ENCODE data around the gene RNF31. TPM values are rescaled to one million over a fixed set of nuclear protein-coding genes. Genes with fewer than 3 reads are reported as not detected.

Gene RNF31
- total and polyA plus RNA-seq, 8 donors: 53.2 to 523 (median 78.7) TPM

DNA sequence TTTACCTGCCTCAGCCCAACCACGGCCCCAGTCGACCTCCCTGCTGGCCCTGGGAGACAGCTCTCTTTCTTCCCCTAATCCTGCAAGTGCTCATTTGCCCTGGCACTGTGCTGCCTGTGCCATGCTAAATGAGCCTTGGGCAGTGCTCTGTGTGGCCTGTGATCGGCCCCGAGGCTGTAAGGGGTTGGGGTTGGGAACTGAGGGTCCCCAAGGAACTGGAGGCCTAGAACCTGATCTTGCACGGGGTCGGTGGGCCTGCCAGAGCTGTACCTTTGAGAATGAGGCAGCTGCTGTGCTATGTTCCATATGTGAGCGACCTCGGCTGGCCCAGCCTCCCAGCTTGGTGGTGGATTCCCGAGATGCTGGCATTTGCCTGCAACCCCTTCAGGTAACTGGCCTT, 2.8 kb downstream of the RNF31 start:
- intact Hi-C loops (cut with DNase I; ENCODE audit: low total_unique reads): no loop called here
- Histone ChIP-seq H3K27me3 (no peaks in the 10 kb centered on the region), H3K4me1 (peaks cover 23 to 43% (median 36%) of the 10 kb centered on the region in 4 donors), H3K27ac (no peak overlapping the region), H3K36me3 (peaks cover 26 to 67% (median 64%) of the 10 kb centered on the region in 4 donors), H3K9me3 (no peaks in the 10 kb centered on the region), H3K4me3 (no peak overlapping the region)
- DNase-seq: no peak
- WGBS, 5 donors: 84 to 95% (median 93%) methylated on average over 5 to 9 of the region's 9 CpGs
- TF ChIP-seq EP300 (IDR thresholded peaks at IDR 0.05) (no peak), POLR2AphosphoS5 (IDR thresholded peaks at IDR 0.05) (no peak), POLR2A (IDR thresholded peaks at IDR 0.05) (no peak)
- TF ChIP-seq, protein P1, sequence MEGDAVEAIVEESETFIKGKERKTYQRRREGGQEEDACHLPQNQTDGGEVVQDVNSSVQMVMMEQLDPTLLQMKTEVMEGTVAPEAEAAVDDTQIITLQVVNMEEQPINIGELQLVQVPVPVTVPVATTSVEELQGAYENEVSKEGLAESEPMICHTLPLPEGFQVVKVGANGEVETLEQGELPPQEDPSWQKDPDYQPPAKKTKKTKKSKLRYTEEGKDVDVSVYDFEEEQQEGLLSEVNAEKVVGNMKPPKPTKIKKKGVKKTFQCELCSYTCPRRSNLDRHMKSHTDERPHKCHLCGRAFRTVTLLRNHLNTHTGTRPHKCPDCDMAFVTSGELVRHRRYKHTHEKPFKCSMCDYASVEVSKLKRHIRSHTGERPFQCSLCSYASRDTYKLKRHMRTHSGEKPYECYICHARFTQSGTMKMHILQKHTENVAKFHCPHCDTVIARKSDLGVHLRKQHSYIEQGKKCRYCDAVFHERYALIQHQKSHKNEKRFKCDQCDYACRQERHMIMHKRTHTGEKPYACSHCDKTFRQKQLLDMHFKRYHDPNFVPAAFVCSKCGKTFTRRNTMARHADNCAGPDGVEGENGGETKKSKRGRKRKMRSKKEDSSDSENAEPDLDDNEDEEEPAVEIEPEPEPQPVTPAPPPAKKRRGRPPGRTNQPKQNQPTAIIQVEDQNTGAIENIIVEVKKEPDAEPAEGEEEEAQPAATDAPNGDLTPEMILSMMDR (IDR thresholded peaks at IDR 0.05): no peak

DNA sequence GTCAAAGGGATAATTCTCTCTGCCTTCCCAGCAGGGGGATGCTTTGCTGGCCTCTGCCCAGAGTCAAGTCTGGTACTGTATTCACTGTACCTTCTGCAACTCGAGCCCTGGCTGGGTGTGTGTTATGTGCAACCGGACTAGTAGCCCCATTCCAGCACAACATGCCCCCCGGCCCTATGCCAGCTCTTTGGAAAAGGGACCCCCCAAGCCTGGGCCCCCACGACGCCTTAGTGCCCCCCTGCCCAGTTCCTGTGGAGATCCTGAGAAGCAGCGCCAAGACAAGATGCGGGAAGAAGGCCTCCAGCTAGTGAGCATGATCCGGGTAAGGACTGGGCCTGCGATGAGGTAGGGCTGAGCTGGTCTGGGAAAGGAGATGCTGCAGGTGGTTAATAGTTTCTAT, 3.3 kb downstream of the RNF31 start:
- no peaks in the 10 kb centered on the region for H3K9me3 ChIP-seq
- WGBS, 5 donors: 89 to 94% (median 91%) methylated on average over 9 of the region's 9 CpGs
- H3K4me3 ChIP-seq: no peak overlapping the region
- DNase-seq: no peak
- H3K36me3 ChIP-seq: peaks cover 31 to 72% (median 70%) of the 10 kb centered on the region in 4 donors
- intact Hi-C loops (cut with DNase I; ENCODE audit: low total_unique reads): no loop called here
- no peak overlapping the region for H3K27ac ChIP-seq
- H3K4me1 ChIP-seq: peaks cover 18 to 38% (median 31%) of the 10 kb centered on the region in 4 donors
- TF ChIP-seq EP300 (IDR thresholded peaks at IDR 0.05) (no peak), POLR2A (IDR thresholded peaks at IDR 0.05) (no peak), POLR2AphosphoS5 (IDR thresholded peaks at IDR 0.05) (no peak)
- TF ChIP-seq, protein P1 (IDR thresholded peaks at IDR 0.05): no peak
- no peaks in the 10 kb centered on the region for H3K27me3 ChIP-seq

GRCh38 chr14:24150993-24151392, 3.7 kb downstream of the RNF31 start:
- Histone ChIP-seq H3K36me3 (peaks cover 36 to 77% (median 74%) of the 10 kb centered on the region in 4 donors), H3K9me3 (no peaks in the 10 kb centered on the region), H3K27ac (no peak overlapping the region), H3K4me1 (peaks cover 14 to 33% (median 27%) of the 10 kb centered on the region in 4 donors), H3K4me3 (no peak overlapping the region), H3K27me3 (no peaks in the 10 kb centered on the region)
- TF ChIP-seq, protein P1 (IDR thresholded peaks at IDR 0.05): no peak
- TF ChIP-seq EP300 (IDR thresholded peaks at IDR 0.05): no peak
- no peak for TF ChIP-seq POLR2A (IDR thresholded peaks at IDR 0.05)
- TF ChIP-seq POLR2AphosphoS5 (IDR thresholded peaks at IDR 0.05): no peak
- 85 to 91% (median 90%) methylated on average over 8 to 9 of the region's 9 CpGs for WGBS, 5 donors
- intact Hi-C loops (cut with DNase I; ENCODE audit: low total_unique reads): no loop called here
- no peak for DNase-seq

- WGBS, 5 donors: 92 to 96% (median 94%) methylated on average over 15 to 16 of the region's 16 CpGs
- no peak for DNase-seq
- Histone ChIP-seq H3K36me3 (peaks cover 40 to 82% (median 79%) of the 10 kb centered on the region in 4 donors), H3K4me1 (peaks cover 11 to 31% (median 23%) of the 10 kb centered on the region in 4 donors), H3K9me3 (no peaks in the 10 kb centered on the region), H3K27ac (no peak overlapping the region), H3K4me3 (no peak overlapping the region), H3K27me3 (no peaks in the 10 kb centered on the region)
- TF ChIP-seq, protein P1 (IDR thresholded peaks at IDR 0.05): no peak
- TF ChIP-seq POLR2A (IDR thresholded peaks at IDR 0.05): no peak
- TF ChIP-seq POLR2AphosphoS5 (IDR thresholded peaks at IDR 0.05): no peak
- TF ChIP-seq EP300 (IDR thresholded peaks at IDR 0.05): no peak
- intact Hi-C loops (cut with DNase I; ENCODE audit: low total_unique reads): no loop called here
Measured at GRCh38 chr14:24151404-24152080, 4.2 kb downstream of the RNF31 start.
